HEK293 (cell line): Measurements from ENCODE around the gene ALX1.

Experiments
- EGR2 ChIP-seq: fragments of 450-650 bp; formaldehyde crosslinking; IDR thresholded peaks from 2 replicates; pipeline ENCODE4 v1.5.1; 2016; ENCODE audit warnings: low read depth, missing biosample characterization, missing genetic modification characterization
- GFI1B ChIP-seq: fragments of 450-650 bp; formaldehyde crosslinking; IDR thresholded peaks from 2 replicates; pipeline ENCODE4 v1.5.1; 2016; ENCODE audit warnings: missing biosample characterization, missing genetic modification characterization
- KLF17 ChIP-seq: fragments of 450-650 bp; formaldehyde crosslinking; IDR thresholded peaks from 2 replicates; pipeline ENCODE4 v1.5.1; 2016; ENCODE audit warnings: missing biosample characterization, missing genetic modification characterization
- PBX3 ChIP-seq: sonication (generic); formaldehyde crosslinking; IDR thresholded peaks from 2 replicates; pipeline ENCODE4 v1.8.1; 2022; ENCODE audit warnings: mild to moderate bottlenecking, moderate library complexity, missing genetic modification reagents
- PRDM1 ChIP-seq: fragments of 450-650 bp; formaldehyde crosslinking; IDR thresholded peaks from 2 replicates; pipeline ENCODE4; 2016; ENCODE audit warnings: missing biosample characterization, missing genetic modification characterization
- SCRT1 ChIP-seq: fragments of 450-650 bp; formaldehyde crosslinking; IDR thresholded peaks from 2 replicates; pipeline ENCODE4 v1.5.1; 2016; ENCODE audit warnings: missing biosample characterization, missing genetic modification characterization, borderline replicate concordance
- SP7 ChIP-seq: fragments of 450-650 bp; formaldehyde crosslinking; IDR thresholded peaks from 2 replicates; pipeline ENCODE4 v1.5.1; 2016; ENCODE audit warnings: missing biosample characterization, missing genetic modification characterization
- TRIM28 ChIP-seq: IDR thresholded peaks from 2 replicates; pipeline ENCODE4 v1.6.1; 2011; ENCODE audit warnings: low read length, control low read depth, borderline replicate concordance
- ZBTB17 ChIP-seq: fragments of 450-650 bp; formaldehyde crosslinking; IDR thresholded peaks from 2 replicates; pipeline ENCODE4 v1.5.1; 2016; ENCODE audit warnings: missing biosample characterization, missing genetic modification characterization
- ZBTB48 ChIP-seq: fragments of 450-650 bp; formaldehyde crosslinking; IDR thresholded peaks from 2 replicates; pipeline ENCODE4 v1.5.1; 2016; ENCODE audit warnings: missing biosample characterization, missing genetic modification characterization
- ZBTB6 ChIP-seq: fragments of 450-650 bp; formaldehyde crosslinking; IDR thresholded peaks from 2 replicates; pipeline ENCODE4 v1.5.1; 2017; ENCODE audit warnings: missing biosample characterization, missing genetic modification characterization
- ZBTB8A ChIP-seq: fragments of 450-650 bp; formaldehyde crosslinking; IDR thresholded peaks from 2 replicates; pipeline ENCODE4 v1.5.1; 2016; ENCODE audit warnings: missing biosample characterization, missing genetic modification characterization
- ZEB2 ChIP-seq: fragments of 450-650 bp; formaldehyde crosslinking; IDR thresholded peaks from 2 replicates; pipeline ENCODE4 v1.5.1; 2016; ENCODE audit warnings: missing biosample characterization, missing genetic modification characterization
- ZNF175 ChIP-seq: fragments of 450-650 bp; formaldehyde crosslinking; IDR thresholded peaks from 2 replicates; pipeline ENCODE4 v1.5.1; 2016; ENCODE audit warnings: missing biosample characterization, missing genetic modification characterization
- ZNF18 ChIP-seq: fragments of 450-650 bp; formaldehyde crosslinking; IDR thresholded peaks from 2 replicates; pipeline ENCODE4 v1.5.1; 2016; ENCODE audit warnings: missing biosample characterization, missing genetic modification characterization
- ZNF341 ChIP-seq: fragments of 450-650 bp; formaldehyde crosslinking; IDR thresholded peaks from 2 replicates; pipeline ENCODE4; 2016; ENCODE audit warnings: low read depth, missing biosample characterization, missing genetic modification characterization
- ZNF362 ChIP-seq: fragments of 450-650 bp; formaldehyde crosslinking; IDR thresholded peaks from 2 replicates; pipeline ENCODE4 v1.5.1; 2016; ENCODE audit warnings: missing biosample characterization, missing genetic modification characterization
- ZNF426 ChIP-seq: fragments of 450-650 bp; formaldehyde crosslinking; IDR thresholded peaks from 2 replicates; pipeline ENCODE4 v1.5.1; 2017; ENCODE audit warnings: missing biosample characterization, missing genetic modification characterization, mild to moderate bottlenecking, inconsistent platforms, moderate library complexity
- ZNF501 ChIP-seq: fragments of 450-650 bp; formaldehyde crosslinking; IDR thresholded peaks from 2 replicates; pipeline ENCODE4 v1.5.1; 2016; ENCODE audit warnings: missing biosample characterization, missing genetic modification characterization
- ZNF596 ChIP-seq: fragments of 450-650 bp; IDR thresholded peaks from 2 replicates; pipeline ENCODE4 v1.5.0; 2018; ENCODE audit warnings: missing biosample characterization, mild to moderate bottlenecking, missing genetic modification characterization, moderate library complexity
- ZNF600 ChIP-seq: fragments of 450-650 bp; formaldehyde crosslinking; IDR thresholded peaks from 2 replicates; pipeline ENCODE4 v1.5.1; 2016; ENCODE audit warnings: missing biosample characterization, missing genetic modification characterization
- ZNF639 ChIP-seq: fragments of 450-650 bp; formaldehyde crosslinking; IDR thresholded peaks from 2 replicates; pipeline ENCODE4 v1.5.1; 2016; ENCODE audit warnings: missing biosample characterization, missing genetic modification characterization
- ZNF747 ChIP-seq: fragments of 450-650 bp; formaldehyde crosslinking; IDR thresholded peaks from 2 replicates; pipeline ENCODE4 v1.5.1; 2016; ENCODE audit warnings: missing biosample characterization, missing genetic modification characterization
- ZNF843 ChIP-seq: fragments of 450-650 bp; formaldehyde crosslinking; IDR thresholded peaks from 2 replicates; pipeline ENCODE4 v1.5.1; 2016; ENCODE audit warnings: missing biosample characterization, missing genetic modification characterization
- ZSCAN16 ChIP-seq: fragments of 450-650 bp; formaldehyde crosslinking; IDR thresholded peaks from 2 replicates; pipeline ENCODE4 v1.5.1; 2016; ENCODE audit warnings: missing biosample characterization, missing genetic modification characterization
- ZSCAN18 ChIP-seq: fragments of 450-650 bp; formaldehyde crosslinking; IDR thresholded peaks from 2 replicates; pipeline ENCODE4 v1.5.1; 2016; ENCODE audit warnings: missing biosample characterization, missing genetic modification characterization

The ALX1 gene

GRCh38 chr12:85280165-85280983 is at the start of gene ALX1 (continued):
- 0 out of 2 replicates have a peak, but pooled peaks have one; percentile 10 for TF ChIP-seq ZNF18 (tag by site-specific recombination)
- TF ChIP-seq ZNF175 (tag by site-specific recombination), result no peak
- TF ChIP-seq ZNF362, result peak; percentile 90
- peak; percentile 28 for TF ChIP-seq EGR2
- no peak for TF ChIP-seq ZNF426 (tag by site-specific recombination)
- peak; percentile 59 for TF ChIP-seq ZBTB8A (tag by site-specific recombination)
- TF ChIP-seq KLF17, result peak; percentile 81
- peak; percentile 26; the same call in 1 of the 2 replicates for TF ChIP-seq ZNF639 (tag by site-specific recombination)
- TF ChIP-seq ZSCAN18, result no peak
- TF ChIP-seq ZBTB48 (tag by site-specific recombination), result peak; percentile 89
- TF ChIP-seq SP7 (tag by site-specific recombination), result peak; percentile 76; the same call in 1 of the 2 replicates
- TF ChIP-seq ZNF596 (tag by site-specific recombination), result 0 out of 2 replicates have a peak, but pooled peaks have one; percentile 8
- TF ChIP-seq PRDM1 (tag by site-specific recombination), result peak; percentile 95
- TF ChIP-seq GFI1B, result no peak
- peak; percentile 46; the same call in 1 of the 2 replicates for TF ChIP-seq ZNF843
- peak; percentile 82 for TF ChIP-seq ZNF341 (tag by site-specific recombination)
- TF ChIP-seq ZSCAN16 (tag by site-specific recombination), result 0 out of 2 replicates have a peak, but pooled peaks have one; percentile 49
- no peak for TF ChIP-seq ZNF747 (tag by site-specific recombination)
- TF ChIP-seq TRIM28, result 0 out of 2 replicates have a peak, but pooled peaks have one; percentile 33
- TF ChIP-seq PBX3, result 0 out of 2 replicates have a peak, but pooled peaks have one; percentile 33
- TF ChIP-seq ZBTB6 (tag by site-specific recombination), result peak; percentile 94
- peak; percentile 87 for TF ChIP-seq ZEB2 (tag by site-specific recombination)
- TF ChIP-seq ZBTB17 (tag by site-specific recombination), result peak; percentile 100
- peak; percentile 95 for TF ChIP-seq ZNF501 (tag by site-specific recombination)
- no peak for TF ChIP-seq SCRT1
- TF ChIP-seq ZNF600, result peak; percentile 99
